GM19455 (cell line): ENCODE data around the gene TXLNA.

Experiments used
- ATAC-seq: cut with Tn5 transposase; IDR thresholded peaks from one replicate; pipeline ENCODE4 v1.9.1; 2021; ENCODE audit not compliant: unreplicated experiment

TXLNA gene

DNA sequence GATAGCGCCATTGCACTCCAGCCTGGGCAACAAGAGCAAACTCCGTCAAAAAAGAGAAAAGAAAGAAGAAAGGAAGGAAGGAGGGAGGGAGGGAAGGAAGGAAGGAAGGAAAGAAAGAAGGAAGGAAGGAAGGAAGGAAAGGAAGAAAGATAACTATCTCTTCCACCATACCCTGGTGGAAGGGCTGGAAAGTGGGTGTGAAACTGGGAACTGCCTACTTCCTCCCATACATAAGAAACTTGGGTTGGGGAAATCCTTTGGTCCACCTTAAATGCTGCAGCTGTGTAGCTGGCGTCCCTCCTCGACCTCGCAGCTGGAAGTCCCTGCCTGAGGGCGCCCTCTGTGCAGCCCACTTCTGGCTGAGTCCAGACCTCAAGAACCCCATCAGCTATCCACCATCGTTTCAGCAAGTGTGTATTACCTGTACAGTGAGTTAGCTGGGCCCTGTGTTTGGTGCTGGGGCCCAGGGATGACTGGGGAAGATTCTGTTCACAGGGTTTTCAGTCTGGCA, 62.9 kb downstream of the TXLNA start:
- no peak for ATAC-seq

DNA sequence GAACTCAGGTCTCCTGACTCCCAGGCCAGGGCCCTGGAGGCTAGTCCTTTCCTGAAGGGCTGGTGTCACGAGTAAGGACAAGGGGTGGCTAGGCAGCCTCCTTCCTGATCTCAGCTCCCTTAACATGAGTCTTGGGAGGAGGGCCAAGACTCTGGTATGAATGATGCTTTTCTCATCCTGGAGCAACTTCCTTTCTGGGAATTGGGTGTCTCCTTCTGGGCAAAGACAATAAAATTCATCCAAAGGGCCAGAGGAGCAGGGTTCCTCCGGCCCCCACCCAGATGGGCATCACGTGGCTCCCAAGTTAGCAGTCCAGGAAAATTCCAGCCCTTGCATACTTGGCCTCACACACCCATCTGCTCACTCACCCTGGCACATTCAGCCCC, 67.4 kb downstream of the TXLNA start, which contains the start of gene FAM167B:
Gene FAM167B, plus strand, starts transcription at position 335 of the 386 bp plus-strand sequence. CDS start 200 bp downstream, outside the sequence.
- ATAC-seq, result no peak

DNA sequence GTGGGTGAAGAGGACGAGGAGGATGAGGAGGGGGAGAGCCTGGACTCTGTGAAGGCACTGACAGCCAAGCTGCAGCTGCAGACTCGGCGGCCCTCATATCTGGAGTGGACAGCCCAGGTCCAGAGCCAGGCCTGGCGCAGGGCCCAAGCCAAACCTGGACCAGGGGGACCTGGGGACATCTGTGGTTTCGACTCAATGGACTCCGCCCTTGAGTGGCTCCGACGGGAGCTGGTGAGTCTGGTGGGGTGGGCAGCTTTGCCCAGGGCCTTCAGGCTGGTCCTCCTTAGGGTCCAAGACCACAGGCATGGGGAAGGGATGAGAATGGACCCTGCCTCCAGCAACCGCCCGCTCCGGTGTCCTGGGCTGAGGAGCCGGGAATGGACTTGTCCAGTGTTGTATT, 68.0 kb downstream of the TXLNA start:
- no peak for ATAC-seq
